Liver (tissue), 9 donors: ENCODE measurements around the gene PTPRN2. TPM values are rescaled to one million over a fixed set of nuclear protein-coding genes. Genes with fewer than 3 reads are reported as not detected.

Experiments used
- DNase-seq: peaks from one replicate; pipeline ENCODE4 v3.0.0-alpha.2; 2017; ENCODE audit warnings: low spot score
- H3K27ac ChIP-seq, 2 donors: one replicate each; pipeline ENCODE4 v1.7.0; 2013; ENCODE audit warnings: inconsistent platforms in 2 of 2, low read length in 2 of 2, control low read depth in 1 of 2, low read depth in 1 of 2, mild to moderate bottlenecking in 1 of 2
- H3K27me3 ChIP-seq, 4 donors: one replicate each; pipeline versions ENCODE4 v1.6.1 to v1.7.0; 2013; ENCODE audit warnings: low read length in 3 of 4, inconsistent platforms in 1 of 4, mild to moderate bottlenecking in 1 of 4, moderate library complexity in 1 of 4; ENCODE audit not compliant: control insufficient read depth in 4 of 4, insufficient read depth in 4 of 4
- H3K36me3 ChIP-seq, 4 donors: one replicate each; pipeline versions ENCODE4 v1.6.1 to v1.7.0; 2013; ENCODE audit warnings: low read length in 3 of 4, mild to moderate bottlenecking in 3 of 4, low read depth in 1 of 4, moderate library complexity in 1 of 4; ENCODE audit not compliant: control insufficient read depth in 4 of 4, insufficient read depth in 3 of 4
- H3K4me1 ChIP-seq, 4 donors: one replicate each; pipeline versions ENCODE4 v1.6.1 to v1.7.0; 2013; ENCODE audit warnings: low read length in 3 of 4, mild to moderate bottlenecking in 3 of 4, moderate library complexity in 1 of 4; ENCODE audit not compliant: control insufficient read depth in 4 of 4, insufficient read depth in 4 of 4
- H3K4me3 ChIP-seq, 3 donors: one replicate each; pipeline versions ENCODE4 v1.6.1 to v1.7.0; 2013; ENCODE audit warnings: low read length in 3 of 3, control low read depth in 1 of 3, low read depth in 1 of 3, mild to moderate bottlenecking in 1 of 3
- H3K9ac ChIP-seq, 2 donors: one replicate each; pipeline ENCODE4 v1.7.0; 2013; ENCODE audit warnings: low read length in 2 of 2, mild to moderate bottlenecking in 2 of 2, moderate library complexity in 2 of 2, control low read depth in 1 of 2, low read depth in 1 of 2
- H3K9me3 ChIP-seq, 4 donors: one replicate each; pipeline versions ENCODE4 v1.6.1 to v1.7.0; 2013; ENCODE audit warnings: low read length in 3 of 4; ENCODE audit not compliant: control insufficient read depth in 4 of 4
- EGR1 ChIP-seq, 2 donors: IDR thresholded peaks; 2 replicates each; pipeline ENCODE4 v1.6.1; 2016 to 2018; ENCODE audit warnings: antibody characterized with exemption in 2 of 2, low read depth in 2 of 2
- FOXA1 ChIP-seq: IDR thresholded peaks from 2 replicates; pipeline ENCODE4 v1.6.1; 2016; ENCODE audit warnings: antibody characterized with exemption
- FOXA2 ChIP-seq: IDR thresholded peaks from 2 replicates; pipeline ENCODE4 v1.6.1; 2016; ENCODE audit warnings: antibody characterized with exemption
- HNF4A ChIP-seq, 2 donors: conservative IDR thresholded peaks; 2 replicates each; pipeline ENCODE4 v1.6.1; 2016; ENCODE audit warnings: antibody characterized with exemption in 2 of 2, mild to moderate bottlenecking in 2 of 2
- HNF4G ChIP-seq: IDR thresholded peaks from 2 replicates; pipeline ENCODE4 v1.6.1; 2016; ENCODE audit warnings: antibody characterized with exemption
- JUND ChIP-seq, 2 donors: IDR thresholded peaks; 2 replicates each; pipeline ENCODE4 v1.6.1; 2016; ENCODE audit warnings: antibody characterized with exemption in 2 of 2
- MAX ChIP-seq: IDR thresholded peaks from 2 replicates; pipeline ENCODE4 v1.6.1; 2016; ENCODE audit warnings: antibody characterized with exemption
- NR2F2 ChIP-seq: IDR thresholded peaks from 2 replicates; pipeline ENCODE4 v1.6.1; 2016; ENCODE audit warnings: antibody characterized with exemption
- RAD21 ChIP-seq, 2 donors: IDR thresholded peaks; 2 replicates each; pipeline ENCODE4 v1.6.1; 2016; ENCODE audit warnings: antibody characterized with exemption in 2 of 2, mild to moderate bottlenecking in 2 of 2
- RXRA ChIP-seq, 2 donors: IDR thresholded peaks; 2 replicates each; pipeline ENCODE4 v1.6.1; 2017 to 2018; ENCODE audit warnings: antibody characterized with exemption in 2 of 2, mild to moderate bottlenecking in 1 of 2
- SP1 ChIP-seq: IDR thresholded peaks from 2 replicates; pipeline ENCODE4 v1.6.1; 2018; ENCODE audit warnings: antibody characterized with exemption, mild to moderate bottlenecking
- TAF1 ChIP-seq: conservative IDR thresholded peaks from 2 replicates; pipeline ENCODE4 v1.6.1; 2016; ENCODE audit warnings: antibody characterized with exemption, mild to moderate bottlenecking
- YY1 ChIP-seq: IDR thresholded peaks from 2 replicates; pipeline ENCODE4 v1.6.1; 2016; ENCODE audit warnings: antibody characterized with exemption, mild to moderate bottlenecking
- ZBTB33 ChIP-seq: IDR thresholded peaks from 2 replicates; pipeline ENCODE4 v1.6.1; 2016; ENCODE audit warnings: antibody characterized with exemption
- WGBS: extraction: QIAGEN DNeasy Blood & Tissue Kit; methylation state at CpG from one replicate; pipeline ENCODE4 v1.1.7; 2013; 5-methylcytosine and 5-hydroxymethylcytosine counted together
- polyA plus RNA-seq, 2 donors: library from polyadenylated mRNA; stranded (reverse) in 1 of 2; unstranded in 1 of 2; fragments of 200-250 nt in 1 of 2; fragments of >200 nt in 1 of 2; fragmentation: Nextera tagmentation in 1 of 2; extraction: Ambion mirVana in 1 of 2; gene quantifications; one replicate each; pipeline versions ENCODE4 v1.2.1 to v1.2.3, GENCODE V29; 2013 to 2015
- total RNA-seq, 2 donors: library from RNA; depleted of rRNA; stranded (reverse); fragments of >200 nt; gene quantifications; one replicate each; pipeline ENCODE4 v1.2.3, GENCODE V29; 2014
- TF ChIP-seq, protein P1 (sequence below): IDR thresholded peaks from 2 replicates; pipeline ENCODE4 v1.6.1; 2016; ENCODE audit warnings: antibody characterized with exemption, mild to moderate bottlenecking
- TF ChIP-seq, protein P2 (sequence below): IDR thresholded peaks from 2 replicates; pipeline ENCODE4 v1.6.1; 2016; ENCODE audit warnings: antibody characterized with exemption
- donor health status: healthy.
- donor health status: healthy.
- donor health status: healthy.
- donor health status: healthy.
- donor health status: healthy.

Gene PTPRN2
- total and polyA plus RNA-seq, 4 donors: 0.75 to 1.9 (median 1.1) TPM

DNA sequence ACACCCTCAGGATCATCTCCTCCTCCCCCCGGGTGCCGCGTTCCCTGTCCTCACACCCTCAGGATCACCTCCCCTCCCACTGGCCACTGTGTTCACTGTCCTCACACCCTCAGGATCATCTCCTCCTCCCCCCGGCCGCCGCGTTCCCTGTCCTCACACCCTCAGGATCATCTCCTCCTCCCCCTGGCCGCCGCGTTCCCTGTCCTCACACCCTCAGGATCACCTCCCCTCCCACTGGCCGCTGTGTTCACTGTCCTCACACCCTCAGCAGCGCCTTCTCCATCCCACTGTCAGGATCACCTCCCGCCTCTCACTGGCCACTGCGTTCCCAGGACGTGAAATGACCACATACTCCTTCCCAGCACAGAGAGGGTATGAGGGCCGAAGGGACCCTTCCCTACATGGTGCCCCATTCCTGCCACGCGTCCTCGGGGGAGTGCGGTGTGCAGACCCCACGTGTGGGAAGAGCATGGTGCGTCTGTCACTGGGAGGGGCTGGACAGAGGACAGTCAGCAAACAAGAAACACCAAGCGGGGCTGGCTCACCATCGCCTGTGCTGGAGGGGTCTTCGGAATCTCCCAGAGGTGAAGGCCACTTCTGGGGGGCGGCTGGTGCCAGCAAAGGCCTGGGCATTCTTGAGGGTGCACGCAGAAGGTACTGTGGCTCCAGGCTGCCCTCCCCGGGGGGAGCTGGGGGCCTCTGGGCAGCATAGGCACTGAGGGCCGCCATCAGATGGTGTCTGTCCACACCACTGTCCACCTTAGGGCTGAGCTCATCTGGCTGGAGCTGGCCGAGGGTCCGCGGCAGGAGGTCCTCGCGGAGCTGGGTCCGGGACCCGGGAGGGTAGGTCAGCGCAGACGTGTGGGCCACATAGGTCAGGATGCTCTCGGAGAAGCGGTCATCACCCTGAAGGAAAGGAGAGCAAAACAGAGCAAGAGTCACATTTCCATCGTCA lies 421.0 kb downstream of the PTPRN2 start:
- no peak for TF ChIP-seq FOXA1
- TF ChIP-seq, protein P1, sequence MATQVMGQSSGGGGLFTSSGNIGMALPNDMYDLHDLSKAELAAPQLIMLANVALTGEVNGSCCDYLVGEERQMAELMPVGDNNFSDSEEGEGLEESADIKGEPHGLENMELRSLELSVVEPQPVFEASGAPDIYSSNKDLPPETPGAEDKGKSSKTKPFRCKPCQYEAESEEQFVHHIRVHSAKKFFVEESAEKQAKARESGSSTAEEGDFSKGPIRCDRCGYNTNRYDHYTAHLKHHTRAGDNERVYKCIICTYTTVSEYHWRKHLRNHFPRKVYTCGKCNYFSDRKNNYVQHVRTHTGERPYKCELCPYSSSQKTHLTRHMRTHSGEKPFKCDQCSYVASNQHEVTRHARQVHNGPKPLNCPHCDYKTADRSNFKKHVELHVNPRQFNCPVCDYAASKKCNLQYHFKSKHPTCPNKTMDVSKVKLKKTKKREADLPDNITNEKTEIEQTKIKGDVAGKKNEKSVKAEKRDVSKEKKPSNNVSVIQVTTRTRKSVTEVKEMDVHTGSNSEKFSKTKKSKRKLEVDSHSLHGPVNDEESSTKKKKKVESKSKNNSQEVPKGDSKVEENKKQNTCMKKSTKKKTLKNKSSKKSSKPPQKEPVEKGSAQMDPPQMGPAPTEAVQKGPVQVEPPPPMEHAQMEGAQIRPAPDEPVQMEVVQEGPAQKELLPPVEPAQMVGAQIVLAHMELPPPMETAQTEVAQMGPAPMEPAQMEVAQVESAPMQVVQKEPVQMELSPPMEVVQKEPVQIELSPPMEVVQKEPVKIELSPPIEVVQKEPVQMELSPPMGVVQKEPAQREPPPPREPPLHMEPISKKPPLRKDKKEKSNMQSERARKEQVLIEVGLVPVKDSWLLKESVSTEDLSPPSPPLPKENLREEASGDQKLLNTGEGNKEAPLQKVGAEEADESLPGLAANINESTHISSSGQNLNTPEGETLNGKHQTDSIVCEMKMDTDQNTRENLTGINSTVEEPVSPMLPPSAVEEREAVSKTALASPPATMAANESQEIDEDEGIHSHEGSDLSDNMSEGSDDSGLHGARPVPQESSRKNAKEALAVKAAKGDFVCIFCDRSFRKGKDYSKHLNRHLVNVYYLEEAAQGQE: no peak
- TF ChIP-seq RAD21 (IDR thresholded peaks at IDR 0.05): no peak
- no peak for TF ChIP-seq SP1
- no peak for TF ChIP-seq FOXA2
- TF ChIP-seq RXRA (IDR thresholded peaks at IDR 0.05): no peak
- TF ChIP-seq TAF1: no peak
- no peak for TF ChIP-seq NR2F2
- TF ChIP-seq ZBTB33: no peak
- no peak for TF ChIP-seq EGR1 (IDR thresholded peaks at IDR 0.05; ENCODE audit: low read depth in 2 of 2)
- TF ChIP-seq HNF4A (conservative IDR thresholded peaks at IDR 0.05): no peak
- 88% methylated on average over 41 of the region's 41 CpGs for WGBS
- Histone ChIP-seq H3K9ac (no peak overlapping the region), H3K4me1 (no peaks in the 10 kb centered on the region), H3K36me3 (no peaks in the 10 kb centered on the region), H3K4me3 (no peak overlapping the region), H3K27ac (no peak overlapping the region), H3K9me3 (no peaks in the 10 kb centered on the region), H3K27me3 (peaks cover 0 to 2% (median 0%) of the 10 kb centered on the region in 4 donors)
- DNase-seq: peak; percentile 30

- Histone ChIP-seq H3K36me3 (no peaks in the 10 kb centered on the region), H3K4me1 (no peaks in the 10 kb centered on the region), H3K27ac (no peak overlapping the region), H3K9me3 (no peaks in the 10 kb centered on the region), H3K4me3 (no peak overlapping the region), H3K27me3 (peaks cover 0 to 2% (median 0%) of the 10 kb centered on the region in 4 donors), H3K9ac (no peak overlapping the region)
- WGBS: 90% methylated on average over 16 of the region's 16 CpGs
- DNase-seq: no peak
- TF ChIP-seq FOXA1 (no peak), NR2F2 (no peak), TAF1 (no peak), EGR1 (IDR thresholded peaks at IDR 0.05; ENCODE audit: low read depth in 2 of 2) (no peak), YY1 (no peak), RAD21 (IDR thresholded peaks at IDR 0.05) (no peak), FOXA2 (no peak), HNF4G (no peak), JUND (IDR thresholded peaks at IDR 0.05) (no peak), HNF4A (conservative IDR thresholded peaks at IDR 0.05) (no peak), MAX (no peak), ZBTB33 (no peak), SP1 (no peak)
- TF ChIP-seq, protein P2, sequence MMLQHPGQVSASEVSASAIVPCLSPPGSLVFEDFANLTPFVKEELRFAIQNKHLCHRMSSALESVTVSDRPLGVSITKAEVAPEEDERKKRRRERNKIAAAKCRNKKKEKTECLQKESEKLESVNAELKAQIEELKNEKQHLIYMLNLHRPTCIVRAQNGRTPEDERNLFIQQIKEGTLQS: no peak
Observed at GRCh38 chr7:158165711-158166110, 421.9 kb downstream of the PTPRN2 start.
